Measurements from ENCODE around the gene FIBCD1.
"Not testable (repeated sequence)": the region's sequence is repeated elsewhere in the genome, so short reads cannot be mapped to it uniquely, and the experiment has no call there.

The FIBCD1 gene

DNA sequence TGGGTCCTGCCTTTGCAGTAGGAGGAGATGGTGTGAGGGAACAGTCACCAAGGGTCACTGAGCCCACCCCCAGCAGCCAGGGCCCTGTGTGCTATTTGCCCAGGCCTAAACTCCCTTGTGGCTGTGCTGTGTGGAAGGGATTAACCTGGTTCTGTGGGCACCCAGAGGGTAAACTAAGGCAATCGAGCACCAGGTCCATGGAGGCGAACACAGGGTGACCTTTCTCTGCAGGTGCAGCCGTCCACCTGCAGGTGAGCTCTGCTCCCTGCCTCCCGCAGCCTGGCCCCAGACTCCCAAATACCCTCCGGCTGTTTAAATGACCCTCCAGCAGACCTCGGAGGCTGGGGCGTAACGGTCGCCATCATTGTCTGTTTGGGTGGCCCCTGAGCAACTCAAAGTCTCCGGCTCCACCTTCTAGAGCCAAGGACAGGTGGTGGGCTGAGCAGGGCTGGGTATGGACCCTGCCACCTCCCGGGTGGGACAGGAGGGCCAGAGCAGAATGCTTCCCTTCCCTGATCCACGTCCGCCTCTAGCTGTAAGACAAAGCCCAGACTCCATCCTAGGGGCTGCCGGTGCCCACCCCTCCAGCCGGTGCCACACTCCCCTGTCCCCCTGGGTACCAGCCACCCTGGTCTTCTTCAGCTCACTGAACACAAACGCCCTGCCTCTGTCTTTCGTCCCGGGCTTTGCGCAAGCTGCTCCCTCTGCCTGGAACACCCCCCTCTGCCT, 34.1 kb upstream of the FIBCD1 start:
- DNase-seq = no peak

DNA sequence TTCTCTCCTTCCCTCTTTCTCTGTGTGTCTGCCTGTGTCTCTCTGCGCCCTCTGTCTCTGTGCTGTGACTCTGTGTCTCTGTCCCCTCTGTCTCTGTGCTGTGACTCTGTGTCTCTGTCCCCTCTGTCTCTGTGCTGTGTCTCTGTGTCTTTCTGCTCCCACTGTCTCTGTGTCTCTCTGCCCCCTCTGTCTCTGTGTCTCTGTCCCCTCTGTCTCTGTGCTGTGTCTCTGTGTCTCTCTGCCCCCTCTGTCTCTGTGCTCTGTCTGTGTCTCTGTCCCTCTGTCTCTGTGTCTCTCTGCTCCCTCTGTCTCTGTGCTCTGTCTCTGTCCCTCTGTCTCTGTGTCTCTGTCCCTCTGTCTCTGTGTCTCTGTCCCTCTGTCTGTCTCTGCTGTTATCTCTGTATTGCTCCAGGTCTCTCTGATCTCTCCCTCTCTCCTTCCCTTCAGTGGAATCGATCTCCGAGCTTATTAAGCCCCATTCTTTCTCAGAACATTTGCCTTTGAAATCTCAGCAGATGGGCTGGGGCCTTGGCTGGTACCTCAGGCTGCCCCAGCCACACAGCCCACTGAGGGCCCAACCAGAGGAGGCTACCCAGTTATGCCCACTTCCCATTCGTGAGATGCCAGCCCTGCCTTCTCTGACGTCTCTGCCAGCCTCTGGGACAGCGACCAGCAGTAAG, 33.4 kb upstream of the FIBCD1 start:
- DNase-seq = no peak

DNA sequence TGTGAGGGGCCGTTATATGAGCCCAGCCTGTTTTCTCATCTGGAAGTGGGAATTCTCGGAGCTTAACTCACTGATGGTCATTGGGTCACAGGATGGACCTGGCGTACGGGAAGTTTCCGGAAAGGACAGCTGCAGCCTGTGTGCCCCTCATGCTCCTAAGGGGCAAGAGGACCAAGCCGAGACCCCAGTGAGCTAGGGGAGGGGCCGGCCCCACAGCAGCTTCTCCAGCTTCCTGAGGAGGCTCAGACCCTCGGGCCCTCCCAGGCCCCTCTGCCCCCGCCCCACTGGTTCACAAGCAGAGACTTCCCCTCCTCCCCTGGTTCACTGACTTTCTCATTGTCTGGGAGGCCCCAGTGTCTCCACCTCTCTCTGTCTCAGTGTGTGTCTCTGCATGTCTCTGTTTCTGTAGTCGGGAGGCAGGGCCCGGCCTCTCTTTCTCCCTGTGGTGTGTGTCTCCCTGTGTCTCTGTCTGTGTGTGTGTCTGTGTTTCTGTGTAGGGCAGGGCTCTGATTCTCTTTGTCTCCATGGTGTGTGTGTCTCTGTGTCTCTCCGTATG, 32.3 kb upstream of the FIBCD1 start:
- DNase-seq = no peak

DNA sequence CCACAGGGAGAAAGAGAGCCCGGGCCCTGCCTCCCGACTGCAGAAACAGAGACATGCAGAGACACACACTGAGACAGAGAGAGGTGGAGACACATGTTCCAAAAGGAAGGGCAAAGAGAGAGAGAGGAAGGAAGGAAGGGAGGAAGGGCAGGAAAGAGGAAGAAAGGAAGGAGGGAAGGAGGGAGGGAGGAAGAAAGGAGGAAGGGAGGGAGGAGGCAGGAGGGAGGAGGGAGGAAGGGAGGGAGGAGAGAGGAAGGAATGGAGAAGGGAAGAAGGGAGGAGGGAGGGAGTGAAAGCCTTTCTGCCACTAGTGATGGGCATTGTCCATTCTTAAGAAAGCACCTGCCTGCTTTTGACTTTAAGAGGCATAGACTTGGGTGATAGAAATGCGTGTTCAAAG, 31.8 kb upstream of the FIBCD1 start:
- no peak for DNase-seq

DNA sequence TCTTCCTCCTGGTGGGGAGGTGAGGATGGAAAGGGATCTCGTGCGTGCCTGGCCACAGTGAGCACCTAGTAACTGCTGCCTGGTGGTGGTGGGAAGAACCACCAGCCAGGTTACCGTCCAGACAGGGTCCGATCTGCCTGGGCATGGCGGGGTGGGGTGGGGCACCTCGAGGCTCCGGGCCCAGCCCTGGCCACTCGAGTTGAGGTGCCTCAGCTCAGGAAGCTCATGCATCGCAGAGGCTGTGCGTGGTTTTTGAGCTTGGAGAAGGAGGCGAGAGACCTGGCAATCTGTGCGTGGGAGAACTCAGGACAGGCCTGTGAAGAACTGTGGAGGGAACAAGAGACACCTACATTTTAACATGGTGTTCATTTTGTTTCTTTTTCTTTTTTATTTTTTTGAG, 31.0 kb upstream of the FIBCD1 start:
- no peak for DNase-seq

DNA sequence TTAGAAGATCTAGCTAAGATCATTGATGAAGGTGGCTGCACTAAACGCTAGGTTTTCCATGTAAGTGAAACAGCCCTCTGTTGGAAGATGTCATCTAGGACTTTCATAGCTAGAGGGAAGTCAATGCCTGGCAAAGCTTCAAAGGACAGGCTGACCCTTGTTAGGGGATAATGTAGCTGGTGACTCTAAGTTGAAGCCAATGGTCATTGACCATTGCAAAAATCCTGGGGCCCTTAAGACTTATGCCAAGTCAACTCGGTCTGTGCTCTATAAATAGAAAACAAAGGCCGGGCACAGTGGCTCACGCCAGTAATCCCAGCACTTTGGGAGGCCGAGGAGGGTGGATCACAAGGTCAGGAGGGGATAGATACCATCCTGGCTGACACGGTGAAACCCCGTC, 26.6 kb upstream of the FIBCD1 start:
- DNase-seq = no peak

DNA sequence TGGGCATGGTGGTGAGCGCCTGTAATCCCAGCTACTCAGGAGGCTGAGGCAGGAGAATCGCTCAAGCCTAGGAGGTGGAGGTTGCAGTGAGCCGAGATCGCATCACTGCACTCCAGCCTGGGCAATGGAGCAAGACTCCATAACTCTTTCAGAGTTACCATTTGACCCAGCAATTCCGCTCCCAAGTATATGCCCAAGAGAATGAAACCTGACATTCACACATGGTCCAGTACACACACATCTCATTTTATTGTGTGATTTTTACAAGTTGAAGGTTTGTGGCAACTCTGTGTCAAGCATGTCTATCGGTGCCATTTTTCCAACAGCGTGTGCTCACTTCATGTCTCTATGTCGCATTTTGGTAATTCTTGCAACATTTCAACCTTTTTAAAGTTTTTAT, 24.9 kb upstream of the FIBCD1 start:
- DNase-seq = no peak

DNA sequence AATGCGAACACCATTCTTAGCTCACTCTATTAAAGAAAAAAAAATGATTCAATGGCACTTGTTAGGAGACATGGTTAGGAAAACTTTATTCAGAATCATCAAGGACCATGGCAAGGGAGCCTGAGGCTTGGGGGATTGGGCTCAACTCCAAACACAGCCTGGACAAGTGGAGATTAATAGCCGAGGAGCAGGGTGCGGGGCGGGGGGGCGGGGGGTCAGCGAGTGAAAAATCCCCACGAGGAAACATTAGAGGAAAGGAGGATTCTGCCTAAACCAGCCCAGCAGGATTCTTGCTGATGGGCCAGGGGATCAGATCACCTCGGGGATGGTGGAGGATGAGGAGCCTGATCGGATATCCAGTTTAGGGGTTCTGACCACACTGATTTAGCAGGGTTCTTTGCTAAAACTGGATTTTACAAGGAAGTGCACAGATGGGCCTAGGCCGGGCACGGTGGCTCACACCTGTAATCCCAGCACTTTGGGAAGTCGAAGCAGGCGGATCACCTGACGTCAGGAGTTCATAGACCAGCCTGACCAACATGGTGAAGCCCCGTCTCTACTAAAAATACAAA, 24.4 kb upstream of the FIBCD1 start:
- no peak for DNase-seq

DNA sequence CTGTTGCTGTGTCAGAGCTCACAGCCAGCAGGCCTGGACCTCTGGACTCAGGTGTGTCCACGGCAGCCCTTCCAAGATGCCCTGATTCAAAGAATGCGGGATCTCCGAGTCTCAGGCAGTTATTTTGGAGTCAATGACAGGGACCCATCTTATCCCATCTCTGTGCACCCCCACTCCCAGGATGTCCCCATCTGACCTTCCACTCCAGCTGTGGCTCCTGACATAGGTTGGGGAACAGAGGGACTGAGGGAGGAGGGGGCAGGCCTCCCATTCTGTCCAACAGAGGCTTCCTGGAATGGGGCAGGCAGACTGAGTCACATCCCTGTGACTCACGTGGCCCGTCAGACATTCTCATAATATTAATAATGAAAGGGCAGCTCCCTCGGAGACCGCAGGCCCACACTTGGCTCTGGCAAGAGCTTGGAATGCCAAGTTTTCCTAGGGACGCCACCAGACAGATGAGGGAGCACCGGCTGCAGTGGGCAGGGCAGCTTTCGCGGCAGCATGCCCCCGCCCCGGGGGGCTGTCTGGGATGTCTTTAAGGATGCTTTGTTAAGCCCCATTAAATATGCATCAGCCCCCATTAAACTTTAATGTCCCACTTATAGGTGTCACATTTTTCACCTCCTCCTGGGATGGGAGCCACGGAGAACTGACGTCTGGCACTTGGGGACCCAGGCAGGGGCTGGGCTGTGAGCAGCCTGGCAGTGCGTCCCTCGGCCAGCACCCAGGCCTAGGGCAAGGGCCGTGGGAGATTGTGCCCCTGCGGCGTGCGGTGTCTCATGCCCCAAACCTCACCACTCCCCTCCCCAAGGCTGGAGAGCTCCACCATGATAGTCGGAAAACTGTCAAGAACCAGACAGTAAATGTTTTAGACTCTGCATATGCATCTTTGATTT, 23.6 kb upstream of the FIBCD1 start:
- DNase-seq = no peak

DNA sequence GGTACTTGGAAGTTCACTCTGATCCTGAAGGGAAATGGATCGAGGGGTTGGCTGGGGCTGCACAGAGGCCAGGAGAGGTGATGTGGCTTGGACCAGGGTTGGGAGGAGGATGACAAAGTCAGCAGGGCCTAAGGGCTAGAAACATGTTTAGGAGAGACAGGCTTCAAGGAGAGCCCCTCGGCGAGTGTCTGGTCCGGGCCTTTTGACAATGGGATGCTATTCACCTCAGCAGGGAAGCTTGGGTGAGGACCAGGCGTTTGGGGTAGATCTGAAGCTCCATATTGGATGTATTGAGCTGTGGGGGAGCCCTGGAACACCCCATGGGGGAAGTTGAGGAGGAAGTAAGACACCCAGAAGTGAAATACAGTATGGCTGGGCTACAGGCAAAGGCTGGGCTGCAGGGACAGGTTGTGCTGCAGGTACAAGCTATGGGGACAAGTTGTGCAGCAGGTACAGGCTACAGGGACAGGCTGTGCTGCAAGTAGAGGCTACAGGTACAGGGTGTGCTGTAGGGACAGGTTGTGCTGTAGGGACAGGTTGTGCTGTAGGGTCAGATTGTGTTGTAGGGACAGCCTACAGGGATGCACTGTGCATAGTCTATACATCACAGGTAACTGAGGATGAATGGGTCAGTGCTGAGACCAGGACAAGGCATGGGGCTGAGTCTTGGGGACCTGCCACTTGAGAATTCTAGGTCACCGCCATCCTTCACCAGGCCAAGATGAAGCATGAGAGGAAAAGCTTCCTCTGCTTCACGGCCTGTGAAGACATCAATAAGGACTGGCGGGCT, 22.7 kb upstream of the FIBCD1 start:
- DNase-seq = no peak

DNA sequence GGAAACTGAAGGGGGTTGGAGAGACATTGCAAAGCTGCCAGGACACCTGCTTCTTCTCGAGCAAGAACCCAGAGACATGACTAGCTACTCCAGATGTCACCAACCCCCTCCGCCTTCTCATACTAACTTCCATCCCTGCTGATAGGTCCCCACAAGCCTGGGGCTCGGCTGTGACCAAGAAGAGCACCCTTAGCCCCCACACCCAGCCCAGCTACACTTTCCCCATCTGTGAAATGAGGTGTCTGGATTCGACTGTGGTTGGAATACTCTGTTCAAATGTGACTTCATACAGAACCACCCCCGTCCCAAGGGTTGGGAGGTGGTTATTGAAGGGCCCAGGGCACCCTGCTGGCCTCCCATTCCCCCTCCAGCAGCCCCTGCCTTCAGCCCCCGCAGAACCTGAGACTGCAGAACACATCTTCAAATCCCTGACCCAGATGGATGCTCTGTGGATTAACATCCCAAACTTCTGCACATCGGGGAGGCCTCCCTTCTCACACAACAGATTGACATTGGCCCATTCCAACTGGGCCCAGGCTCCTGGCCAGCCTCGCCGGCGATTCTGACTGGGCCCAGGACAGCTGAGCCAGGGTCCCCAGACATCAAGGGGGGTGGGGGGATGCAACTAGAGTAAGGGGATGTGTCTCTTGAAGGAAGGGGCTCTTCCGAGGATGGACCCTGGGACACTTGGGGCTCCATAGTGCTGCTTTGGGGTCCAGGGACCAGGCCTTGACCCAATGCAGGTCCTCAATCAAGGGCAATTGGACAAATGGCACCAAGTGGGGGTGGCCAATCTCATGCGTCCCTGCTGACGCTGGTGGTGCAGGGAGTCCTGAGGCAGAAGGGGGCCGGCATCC, 21.7 kb upstream of the FIBCD1 start:
- no peak for DNase-seq

DNA sequence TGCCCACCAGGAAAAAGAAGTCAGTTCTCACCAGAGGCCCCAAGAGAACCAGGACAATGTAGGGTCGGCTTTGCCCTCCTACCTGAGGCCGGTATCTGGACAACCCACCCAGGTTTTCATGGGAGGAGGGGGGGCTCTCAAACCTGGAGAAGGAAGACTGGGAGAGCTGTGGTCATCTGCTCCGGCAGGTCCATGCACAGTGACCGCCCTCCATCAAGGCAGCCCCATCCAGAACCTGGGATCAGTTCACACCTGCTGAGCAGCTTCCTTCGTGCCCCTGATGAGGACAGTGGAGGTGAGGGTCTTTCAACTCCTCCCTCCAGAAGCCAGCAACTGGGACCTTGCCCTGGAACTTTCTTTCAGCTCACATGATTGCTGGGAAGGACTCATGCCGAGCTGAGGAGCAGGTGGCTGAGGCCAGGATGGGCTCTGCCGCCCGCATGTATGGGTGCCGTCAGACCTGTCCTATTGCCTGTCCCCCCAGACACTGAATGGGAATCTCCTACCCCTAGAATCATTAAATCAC, 20.8 kb upstream of the FIBCD1 start:
- DNase-seq = no peak

DNA sequence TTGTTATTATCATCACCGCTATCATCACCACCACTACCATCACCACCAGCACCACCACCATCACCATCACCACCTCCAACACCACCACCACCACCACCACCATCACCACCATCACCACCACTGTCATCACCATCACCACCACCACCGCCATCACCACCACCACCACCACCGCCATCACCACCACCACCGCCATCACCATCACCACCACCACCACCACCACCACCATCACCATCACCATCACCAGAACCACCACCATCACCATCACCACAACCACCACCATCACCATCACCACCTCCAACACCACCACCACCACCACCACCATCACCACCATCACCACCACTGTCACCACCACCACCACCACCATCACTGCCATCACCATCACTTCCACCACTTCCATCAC, 19.5 kb upstream of the FIBCD1 start:
- DNase-seq = not testable (repeated sequence)

DNA sequence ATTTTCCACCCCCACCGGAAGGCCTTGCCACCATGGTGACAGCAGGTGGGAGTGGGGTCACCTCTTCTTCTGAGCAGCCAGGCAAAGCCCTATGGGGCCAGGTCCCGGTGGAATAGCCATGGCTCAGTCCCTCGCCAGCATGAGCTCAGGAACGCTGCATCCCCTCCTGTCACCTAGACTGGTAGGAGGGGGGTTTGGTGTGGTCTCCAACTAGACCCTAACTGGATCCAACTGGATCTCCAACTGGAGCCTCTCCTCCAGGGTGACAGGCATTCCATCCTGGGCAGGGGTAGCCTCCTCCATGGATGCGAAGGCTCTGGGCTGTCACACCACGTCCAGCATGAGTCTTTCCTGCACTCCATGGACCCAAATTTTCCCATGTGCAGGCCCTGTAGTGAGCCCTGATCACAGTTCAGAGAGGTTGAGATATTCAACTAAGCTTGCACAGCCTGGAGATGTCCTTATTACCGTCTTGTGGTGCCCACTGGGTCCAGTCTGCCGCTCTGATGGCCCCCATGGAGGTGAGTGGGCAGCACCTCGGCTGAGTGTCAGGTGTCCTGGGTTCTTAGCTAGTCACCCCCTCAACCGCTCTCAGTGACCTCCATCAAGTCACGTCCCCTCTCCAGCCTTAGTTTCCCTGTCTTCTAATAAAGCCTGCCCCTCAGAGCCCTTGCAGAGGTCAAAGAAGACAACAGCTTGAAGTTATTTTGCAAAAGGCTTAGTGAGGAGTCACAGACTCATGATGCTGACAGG, 18.6 kb upstream of the FIBCD1 start:
- DNase-seq = no peak

DNA sequence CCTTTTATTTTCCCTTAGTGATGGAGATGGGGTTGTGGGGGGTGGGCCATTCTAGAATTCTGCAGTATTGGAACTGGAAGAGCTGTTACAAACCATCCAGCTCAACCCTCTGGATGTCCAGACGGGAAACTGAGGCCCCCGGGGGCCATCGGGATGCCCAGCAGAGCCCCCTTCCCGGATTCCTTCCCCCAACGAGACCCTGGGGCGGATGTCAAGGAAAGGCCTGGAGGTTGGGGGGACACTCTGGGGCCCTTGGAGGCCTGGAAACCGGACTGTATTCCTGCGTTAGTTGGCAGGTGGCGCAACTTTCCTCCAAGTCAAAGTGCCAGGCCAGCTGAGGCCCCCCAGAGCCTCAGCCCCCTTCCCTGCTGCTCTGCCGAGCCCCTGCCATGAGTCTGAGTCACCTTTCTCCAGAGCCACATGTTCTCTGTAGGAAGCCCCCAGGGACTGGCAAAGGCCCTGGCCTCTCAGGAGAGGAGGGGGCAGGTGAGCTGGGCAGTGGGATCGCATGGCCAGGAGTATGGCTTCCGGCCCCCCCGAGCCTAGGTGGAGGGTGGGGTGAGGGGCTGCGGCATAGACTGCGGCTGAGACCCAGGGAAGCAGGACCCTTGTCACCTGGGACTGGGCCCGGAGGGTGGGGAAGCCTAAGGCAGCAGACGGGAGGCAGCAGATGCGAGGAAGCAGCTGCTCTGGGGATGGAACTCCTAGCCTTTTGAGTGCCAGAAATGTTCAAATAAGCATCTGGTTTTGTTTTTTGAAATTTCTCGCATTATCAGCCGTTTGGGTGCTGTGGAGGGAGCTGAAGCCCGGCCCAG, 17.8 kb upstream of the FIBCD1 start:
- no peak for DNase-seq

DNA sequence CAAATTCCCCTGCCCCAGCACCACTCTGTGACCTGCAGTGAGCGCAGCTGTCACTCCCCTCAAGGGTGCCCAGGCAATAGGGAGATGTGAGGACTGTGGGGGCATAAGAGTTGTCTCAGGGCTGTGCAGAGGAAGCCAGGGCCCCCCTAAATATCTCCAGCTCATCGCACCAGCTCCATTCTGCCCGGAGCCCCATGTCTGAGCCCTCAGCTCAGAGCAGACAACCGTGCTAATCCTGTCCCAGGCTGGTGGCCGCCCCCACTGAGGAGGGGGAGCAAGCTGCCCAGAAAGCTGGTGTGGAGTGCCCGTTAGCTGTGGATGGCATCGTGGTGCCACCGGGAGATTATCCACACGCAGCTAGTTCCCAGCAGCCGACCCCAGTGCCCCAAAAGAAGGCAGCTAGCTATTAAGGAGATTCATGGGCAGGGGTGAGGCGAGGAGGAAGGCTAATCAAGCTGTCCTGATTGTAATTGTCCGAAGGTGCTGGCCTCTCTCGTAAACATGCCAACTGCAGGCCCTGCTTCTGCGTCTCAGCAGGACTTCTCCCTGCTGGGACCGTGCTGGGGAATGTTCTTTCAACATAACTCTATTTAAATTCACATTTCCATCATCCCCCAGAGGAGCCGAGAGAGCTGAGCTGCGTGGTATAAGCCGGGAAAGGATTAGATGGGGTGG, 17.0 kb upstream of the FIBCD1 start:
- no peak for DNase-seq

DNA sequence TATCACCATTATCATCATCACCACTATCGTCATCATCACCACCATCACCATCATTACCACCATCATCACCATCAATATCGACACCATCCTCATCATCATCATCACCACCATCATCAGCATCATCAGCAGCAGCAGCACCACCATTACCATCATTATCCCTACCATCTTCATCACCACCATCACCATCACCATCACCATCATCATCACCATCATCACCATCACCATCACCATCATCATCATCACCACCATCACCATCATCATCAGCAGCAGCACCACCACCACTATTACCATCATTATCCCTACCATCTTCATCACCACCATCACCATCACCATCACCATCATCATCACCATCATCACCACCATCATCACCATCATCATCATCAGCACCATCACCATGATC, 15.9 kb upstream of the FIBCD1 start:
- DNase-seq = not testable (repeated sequence)

DNA sequence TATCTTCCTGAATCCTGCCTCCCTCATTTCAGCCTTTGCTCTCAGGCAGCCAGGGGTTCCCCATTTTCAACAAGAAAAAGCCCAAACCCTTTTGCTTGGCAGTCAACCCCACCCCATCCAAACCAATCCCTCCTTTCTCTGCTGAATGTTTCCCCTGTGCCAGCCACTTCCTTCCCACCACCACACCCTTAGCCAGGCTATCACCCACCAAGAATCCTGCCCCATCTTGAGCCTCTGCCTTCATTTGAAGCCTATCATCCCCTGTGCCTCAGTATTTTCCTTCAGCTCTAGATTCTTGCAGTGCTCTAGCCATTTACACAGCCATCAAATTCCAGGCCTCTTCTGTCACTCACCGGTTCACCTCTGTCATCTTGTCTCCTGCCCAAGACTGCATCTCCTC, 15.3 kb upstream of the FIBCD1 start:
- no peak for DNase-seq

Data from stimulated activated CD4-positive, alpha-beta T cell treated with anti-CD3 and anti-CD28 coated beads, Interleukin-2, amount 100 ng/mL, for 48 hours (primary cell).